Measurements from ENCODE around the gene VAPB.
"Not testable (repeated sequence)": the region's sequence is repeated elsewhere in the genome, so short reads cannot be mapped to it uniquely, and the experiment has no call there.

VAPB gene, protein sequence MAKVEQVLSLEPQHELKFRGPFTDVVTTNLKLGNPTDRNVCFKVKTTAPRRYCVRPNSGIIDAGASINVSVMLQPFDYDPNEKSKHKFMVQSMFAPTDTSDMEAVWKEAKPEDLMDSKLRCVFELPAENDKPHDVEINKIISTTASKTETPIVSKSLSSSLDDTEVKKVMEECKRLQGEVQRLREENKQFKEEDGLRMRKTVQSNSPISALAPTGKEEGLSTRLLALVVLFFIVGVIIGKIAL

DNA sequence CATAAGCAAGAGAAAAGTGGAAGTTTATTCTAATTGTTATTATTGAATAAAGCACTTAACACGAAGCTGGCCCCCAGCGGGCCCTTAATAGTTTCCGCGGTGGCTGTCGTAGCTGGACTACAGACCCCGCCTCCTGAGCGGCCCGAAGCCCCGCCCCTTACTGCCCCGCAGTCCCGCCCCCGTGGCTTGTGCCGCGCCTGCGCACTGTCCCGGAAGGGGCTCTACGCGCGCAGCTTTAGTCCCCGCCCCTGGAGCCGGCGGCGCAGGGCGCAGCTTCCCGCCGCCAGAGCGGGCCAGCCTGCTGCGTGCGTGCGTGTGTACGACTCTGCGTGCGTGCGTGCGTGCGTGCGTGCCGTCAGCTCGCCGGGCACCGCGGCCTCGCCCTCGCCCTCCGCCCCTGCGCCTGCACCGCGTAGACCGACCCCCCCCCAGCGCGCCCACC is at the start of gene VAPB:
TSS of gene VAPB (plus strand) at position 348 of the 442 bp plus-strand sequence. CDS start 231 bp downstream, outside the sequence.
- DNase-seq = peak; percentile 94

DNA sequence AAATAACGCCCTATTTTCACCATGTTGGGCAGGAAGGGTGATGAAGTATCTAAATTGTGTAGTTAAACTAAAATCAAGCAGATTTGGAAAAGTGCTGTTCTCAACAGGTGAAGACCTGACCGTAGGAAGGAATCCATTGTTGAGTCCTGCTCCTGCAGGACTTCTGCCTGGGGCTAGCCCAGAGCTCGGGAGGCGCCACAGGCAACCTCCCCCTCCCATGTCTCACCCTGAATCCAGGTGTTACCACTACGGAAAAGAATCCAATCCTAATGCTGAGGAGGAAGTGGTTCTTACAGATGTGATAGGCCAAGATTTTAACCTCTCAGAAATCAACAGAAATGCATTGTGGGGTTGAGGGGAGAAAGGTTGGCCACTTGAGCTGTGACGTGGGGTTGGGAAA is 49.3 kb upstream of the VAPB start:
- no peak for DNase-seq

DNA sequence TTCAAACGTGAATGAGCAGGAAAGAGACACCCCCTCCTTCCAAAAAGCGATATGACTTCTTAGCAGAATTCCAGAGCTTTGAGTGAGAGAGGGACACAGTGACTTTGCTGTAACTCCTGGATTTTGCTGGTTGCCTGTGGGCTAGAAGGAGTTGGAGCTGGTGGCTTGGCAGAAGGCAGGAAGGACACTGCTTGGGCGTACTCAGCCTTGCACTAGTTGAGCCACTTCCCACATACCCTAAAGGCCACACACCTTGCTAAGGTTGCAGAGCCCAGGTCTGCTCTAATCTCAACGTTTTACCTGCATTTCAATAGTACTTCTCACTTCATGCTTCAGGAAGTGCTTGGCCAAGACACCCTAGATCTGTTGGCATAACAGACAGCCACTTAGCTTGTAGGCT is 48.9 kb upstream of the VAPB start:
- no peak for DNase-seq

DNA sequence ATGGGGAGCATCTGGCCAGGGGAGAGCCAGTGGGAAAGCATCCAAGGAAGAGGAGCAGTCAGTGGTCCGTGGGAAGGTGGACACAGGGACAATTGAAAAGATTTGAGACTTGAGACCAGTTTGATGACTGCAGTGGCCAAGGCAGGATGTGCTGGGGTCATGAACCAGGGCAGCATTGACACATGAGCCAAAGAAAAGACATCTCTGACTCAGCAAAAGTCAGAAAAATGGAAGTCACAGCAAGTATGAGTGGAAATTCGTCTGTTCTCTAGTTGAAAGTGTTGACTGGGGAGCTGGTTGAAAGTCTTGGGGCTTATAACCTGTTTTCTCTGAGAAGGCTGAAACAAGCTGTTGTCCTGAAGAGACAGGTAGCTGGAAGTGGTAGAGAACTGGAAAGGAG is 48.2 kb upstream of the VAPB start:
- DNase-seq = no peak

DNA sequence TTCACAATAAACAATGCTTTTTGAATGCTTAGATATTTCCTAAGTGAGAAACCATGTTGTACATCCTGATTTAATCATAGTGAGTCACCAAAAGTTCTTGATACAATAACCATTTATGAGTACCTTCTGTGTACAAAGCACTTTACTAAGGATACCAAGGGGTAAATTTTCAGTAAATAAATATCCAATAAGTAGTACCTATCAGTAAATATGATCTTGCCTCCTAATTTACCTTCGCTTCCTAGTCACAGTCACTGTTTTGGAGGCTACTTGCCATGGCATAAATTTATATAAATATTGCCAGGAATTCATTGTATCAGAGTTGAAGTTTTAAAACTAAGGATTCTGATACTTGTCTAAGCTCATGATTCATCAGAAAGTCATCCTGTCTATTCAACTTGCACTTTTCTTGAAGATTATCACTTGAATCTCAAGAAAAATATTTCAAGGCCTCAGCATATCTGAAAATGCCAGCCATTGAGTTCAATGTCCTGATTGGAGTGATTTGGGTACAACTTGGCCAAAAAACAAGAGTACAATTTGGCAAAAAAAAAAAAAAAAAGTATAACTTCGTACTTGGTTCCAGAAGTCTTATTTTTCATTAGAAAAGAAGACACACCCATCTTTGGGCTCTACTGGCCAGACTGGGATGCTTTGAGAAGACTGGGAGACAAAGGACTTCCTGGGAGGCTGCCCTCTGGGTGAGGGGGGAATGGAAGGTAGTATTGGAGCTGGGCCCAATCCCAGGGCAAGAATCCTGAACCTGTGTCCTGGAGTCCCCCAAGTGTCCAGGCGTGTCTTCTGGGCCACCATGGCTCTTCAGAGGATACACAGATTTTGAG is 46.7 kb upstream of the VAPB start:
- DNase-seq = no peak

DNA sequence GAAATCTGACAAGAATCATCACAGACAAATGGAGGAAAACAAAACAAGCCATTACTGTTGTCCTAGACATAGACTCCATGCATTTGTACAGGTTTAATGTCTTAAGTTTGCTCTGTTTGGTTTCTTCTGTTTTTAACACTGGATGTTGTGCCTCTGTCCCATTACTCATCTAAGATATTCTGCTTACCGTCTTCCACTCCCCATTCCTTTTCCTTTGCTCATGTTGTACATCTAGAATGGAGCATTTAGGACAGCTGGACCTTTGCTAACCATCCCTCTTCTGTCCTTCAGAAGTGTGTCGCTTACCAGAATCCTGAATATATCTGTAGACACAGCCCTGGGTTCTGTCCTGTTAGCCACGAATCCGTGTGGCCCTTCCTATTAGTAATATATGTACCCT is 44.3 kb upstream of the VAPB start:
- no peak for DNase-seq

DNA sequence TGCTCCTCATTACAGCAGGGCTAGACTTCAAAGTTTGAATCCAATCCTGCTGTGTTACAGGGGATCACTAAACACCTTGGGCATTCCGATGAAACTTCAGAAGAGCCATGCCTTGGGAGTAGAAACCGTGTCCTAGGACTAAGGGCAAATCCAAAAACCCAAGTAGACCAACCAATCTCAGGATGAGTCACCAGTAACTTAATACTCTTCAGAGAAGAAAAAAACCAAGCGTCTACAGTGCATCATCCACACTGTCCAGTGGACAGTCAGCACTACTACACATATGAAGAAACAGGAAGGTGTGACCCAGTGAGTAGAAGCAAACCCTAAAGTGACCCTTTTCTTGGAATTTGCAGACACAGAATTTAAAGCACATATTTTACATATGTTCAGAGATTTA is 39.5 kb upstream of the VAPB start:
- DNase-seq = no peak

DNA sequence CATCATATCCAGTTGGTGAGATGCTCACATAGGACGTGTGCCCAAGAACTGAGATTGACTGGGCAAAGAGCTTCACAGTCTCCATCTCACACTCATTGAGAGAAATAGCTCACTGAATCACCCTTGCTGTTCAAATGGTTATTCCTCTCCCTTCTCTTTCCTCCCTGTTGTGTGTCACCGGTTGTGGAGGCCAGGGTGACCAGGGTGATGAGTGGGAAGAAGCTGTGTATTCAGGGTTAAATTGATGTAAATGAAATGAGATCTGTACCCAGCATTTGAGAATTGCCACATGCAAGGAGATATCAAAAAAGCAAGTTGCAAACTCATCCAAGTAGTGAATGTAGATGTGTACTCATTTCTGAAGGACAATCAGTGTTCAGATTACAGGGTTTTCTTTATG is 36.6 kb upstream of the VAPB start:
- no peak for DNase-seq

DNA sequence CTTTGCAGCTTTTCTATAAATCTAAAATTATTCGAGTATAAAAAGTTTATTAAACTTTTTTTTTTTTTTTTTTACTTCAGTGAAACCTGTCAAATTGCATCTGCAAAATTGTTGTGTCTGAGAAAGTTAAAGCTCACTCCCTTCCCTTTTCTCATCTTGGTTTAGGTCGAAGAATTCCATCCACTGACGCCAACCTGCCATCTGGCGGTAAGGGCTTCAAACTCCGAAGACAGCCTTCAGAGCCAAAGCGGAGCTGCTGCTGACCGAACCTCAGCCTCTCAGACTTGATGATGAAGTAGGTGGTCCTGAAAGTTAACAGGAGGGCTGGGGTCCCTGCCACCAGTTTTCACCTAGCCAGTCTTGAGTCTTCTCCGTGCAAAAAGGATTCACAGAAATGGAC is 29.6 kb upstream of the VAPB start:
- no peak for DNase-seq

DNA sequence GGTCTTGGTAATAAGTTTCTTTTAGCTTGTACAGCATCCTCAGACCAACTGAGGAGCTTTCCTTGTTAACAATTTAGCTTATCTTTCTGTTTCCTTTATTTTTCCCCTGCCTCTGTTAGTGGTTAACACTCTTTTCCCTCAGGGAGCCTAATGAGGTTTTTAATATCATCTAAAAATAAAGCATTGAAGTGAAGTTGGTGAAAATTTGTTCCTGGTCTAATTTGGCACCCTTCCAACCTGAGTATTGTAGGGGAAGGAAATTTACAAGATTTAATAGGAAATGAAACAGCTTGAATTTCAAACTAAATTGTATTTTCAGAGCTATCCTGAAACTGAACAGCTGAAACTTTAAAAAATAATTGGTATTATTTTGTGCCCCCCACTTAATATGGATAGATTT is 28.1 kb upstream of the VAPB start:
- no peak for DNase-seq

DNA sequence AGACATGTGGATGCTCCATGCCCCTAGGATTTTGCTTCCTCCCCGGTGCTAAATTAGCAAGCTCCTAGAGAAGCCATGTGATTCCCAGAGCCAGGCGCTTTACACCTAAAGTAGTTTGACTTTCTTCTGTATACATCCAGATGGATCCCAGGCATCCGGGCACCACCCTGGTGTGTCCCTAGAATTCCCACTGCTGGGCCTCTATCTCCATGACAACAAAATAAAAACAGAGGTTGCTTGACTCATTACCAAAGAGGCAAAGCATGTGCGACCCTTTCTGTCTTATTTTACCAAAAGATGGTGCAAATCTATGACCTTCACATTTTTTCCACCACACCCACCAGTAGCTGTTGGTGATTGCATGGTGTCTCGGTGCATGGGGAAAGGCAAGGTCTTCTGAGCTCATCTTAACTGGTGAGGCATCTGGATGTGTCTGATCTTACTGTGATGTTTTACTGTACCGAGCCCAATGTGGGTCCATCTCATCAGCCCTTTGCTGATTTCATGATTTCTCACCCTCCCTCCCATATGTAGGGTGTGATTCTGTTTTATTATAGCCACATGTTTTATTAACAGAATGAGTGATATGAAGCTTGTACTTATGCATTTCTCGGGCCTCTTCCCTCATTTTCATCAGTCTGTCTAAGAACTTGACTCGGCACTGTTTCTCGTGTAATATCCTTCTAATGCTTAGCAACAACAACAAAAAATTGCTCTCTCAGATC is 27.4 kb upstream of the VAPB start:
- no peak for DNase-seq

DNA sequence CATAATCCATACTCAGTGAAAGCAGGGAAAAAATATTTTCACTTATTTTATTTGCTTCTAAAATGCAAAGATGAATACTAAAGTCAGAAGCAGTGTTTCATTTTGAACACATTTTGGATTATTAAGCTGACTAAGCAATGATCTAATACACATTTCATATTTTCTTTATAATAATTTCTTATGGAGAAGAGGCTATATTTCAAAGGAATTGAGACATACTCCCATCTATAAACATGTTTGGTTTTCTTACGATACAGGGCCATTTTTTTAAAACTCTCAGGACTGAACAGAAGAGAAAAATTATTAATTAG is 26.9 kb upstream of the VAPB start:
- DNase-seq = no peak

DNA sequence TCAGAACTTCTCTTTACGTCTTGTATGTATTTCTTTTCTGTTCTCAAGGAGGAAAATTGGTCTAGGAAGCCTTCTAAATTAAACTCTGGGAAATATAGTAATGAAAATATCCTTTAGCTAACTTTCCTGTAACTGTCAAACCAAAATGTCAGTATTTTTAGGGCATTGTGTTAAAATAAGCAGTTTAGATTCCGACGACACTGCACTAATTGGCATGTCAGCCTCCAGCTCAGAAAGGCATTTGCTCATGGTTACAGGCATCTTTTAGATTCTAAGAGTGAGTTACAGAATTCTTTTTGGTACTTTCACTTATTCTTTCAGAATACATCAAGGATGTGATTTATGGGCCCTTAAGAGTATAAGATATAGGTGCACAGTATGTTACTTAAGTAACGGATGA is 26.1 kb upstream of the VAPB start:
- no peak for DNase-seq

DNA sequence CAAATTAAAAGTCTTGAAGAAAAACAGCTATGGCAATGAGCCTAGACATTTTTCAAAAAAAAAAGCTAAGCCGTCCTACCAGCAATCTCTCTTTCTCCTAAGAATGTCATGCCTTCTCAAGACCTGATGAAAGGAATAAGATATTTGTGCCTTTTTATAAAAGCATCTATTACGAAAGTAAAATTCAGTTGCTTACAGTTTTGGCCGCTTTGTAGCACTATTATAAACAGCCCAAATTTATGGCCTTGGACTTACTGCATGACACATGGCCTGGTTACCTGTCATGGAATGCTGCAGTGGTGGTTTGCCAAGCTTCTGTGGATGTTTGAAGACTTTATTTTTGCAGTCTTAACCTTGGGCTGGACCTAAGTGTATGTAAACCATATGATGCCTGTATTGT is 22.2 kb upstream of the VAPB start:
- no peak for DNase-seq

DNA sequence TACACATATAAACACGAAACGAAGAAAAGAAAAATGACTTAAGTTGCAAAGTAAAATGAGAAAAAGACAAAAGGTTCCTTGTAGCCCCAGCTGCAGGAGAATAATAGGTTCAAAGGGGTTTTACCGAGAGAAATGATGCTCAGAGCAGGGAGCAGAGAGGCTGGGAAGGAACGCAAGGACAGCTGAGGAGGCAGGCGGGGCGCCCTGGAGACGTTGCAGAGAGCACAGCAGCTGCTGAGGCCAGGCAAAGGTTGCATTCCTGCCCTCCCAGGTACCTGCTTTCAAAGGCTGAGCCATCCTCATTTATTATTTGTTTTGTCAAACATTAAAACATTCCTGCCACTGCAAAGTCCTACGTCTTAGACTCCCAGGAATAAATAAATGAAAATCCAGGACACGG is 16.2 kb upstream of the VAPB start:
- DNase-seq = no peak

DNA sequence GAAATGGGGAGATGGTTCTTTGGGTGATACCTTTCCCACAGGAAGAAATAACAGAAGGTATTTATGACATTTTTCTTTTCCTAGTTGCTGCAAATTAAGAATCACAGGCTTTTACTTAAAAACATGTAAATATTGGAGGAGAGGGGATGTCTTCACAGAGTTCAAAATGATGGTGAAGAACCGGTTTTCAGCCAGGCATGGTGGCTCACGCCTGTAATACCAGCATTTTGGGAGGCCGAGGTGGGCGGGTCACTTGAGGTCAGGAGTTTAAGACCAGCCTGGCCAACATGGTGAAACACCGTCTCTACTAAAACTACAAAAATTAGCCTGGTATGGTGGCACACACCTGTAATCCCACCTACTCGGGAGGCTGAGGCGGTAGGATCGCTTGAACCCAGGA is 15.7 kb upstream of the VAPB start:
- DNase-seq = not testable (repeated sequence)

DNA sequence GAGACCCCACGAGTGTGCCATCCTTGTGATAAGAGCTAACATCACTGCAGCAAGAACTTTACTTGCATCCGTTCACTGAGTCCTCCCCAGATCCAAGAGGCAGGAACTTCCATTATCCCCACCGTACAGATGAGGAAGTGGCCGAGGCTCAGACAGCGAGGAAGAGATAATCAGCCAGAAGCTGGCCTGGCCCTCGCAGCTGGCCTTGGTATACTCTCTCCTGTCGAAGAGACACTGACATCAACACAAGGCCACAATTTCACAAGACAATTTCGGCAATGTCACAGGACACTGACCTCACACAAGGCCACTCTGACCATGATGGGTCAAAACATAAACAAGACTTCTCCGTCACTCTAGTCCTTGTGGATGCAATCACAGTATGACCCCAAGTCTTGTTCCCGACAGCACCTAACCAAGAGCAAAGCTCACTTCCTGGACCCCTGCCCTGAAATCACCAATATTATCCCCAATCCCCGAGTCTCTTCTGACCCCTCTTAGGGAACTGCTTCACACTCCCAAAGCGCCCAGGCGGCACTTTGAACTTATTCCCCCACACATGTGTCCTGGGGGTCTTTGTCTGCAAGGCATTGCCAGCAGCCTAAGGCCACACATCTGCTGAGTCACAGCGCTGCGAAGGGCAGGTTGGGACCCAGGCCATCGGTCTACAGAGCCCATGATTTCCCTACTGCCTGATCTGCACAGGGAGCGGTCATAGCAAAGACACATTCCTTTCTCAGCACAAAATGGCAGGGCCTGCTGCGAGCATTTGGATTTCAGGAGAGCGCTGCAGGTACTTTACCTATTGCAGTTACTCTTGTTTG is 14.8 kb upstream of the VAPB start:
- DNase-seq = no peak

DNA sequence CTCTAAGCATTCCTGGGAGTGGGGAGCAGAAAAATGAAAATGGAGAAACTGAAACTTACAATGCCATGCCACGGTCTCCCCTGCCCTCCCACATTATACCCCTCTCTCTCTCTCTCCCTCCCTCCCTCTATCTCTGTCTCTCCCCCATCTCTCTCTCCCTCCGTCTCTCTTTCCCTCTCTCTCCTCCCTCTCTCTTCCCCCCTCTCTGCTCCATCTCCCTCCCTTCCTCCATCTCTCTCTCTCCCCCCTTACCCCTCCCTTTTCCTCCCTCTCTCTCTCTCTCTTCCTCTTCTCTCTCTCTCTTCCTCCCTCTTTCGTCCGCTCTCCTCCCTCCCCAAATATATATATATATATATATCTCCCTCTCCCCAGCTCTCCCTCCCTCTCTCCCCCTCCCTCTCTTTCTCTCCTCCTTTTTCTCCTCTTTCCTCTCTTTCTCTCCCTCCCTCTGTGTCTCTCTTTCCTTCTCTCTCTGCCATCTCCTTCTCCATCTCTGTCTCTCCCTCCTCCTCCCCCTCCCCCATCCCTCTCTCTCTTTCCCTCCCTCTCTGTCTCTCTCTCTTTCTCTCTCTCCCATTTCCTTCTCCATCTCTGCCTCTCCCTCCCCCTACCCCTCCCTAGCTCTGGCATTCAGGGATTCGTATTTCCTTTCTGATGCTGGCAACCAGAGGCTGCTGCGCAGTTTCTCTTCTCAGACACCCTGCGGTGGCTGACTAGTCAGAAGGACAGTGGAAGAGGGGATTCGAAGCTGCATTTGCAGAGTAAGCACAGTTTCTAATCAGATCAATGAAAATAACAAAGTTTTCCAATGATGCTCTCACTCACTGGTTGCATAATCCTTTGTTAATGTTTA is 13.9 kb upstream of the VAPB start:
- DNase-seq = no peak

DNA sequence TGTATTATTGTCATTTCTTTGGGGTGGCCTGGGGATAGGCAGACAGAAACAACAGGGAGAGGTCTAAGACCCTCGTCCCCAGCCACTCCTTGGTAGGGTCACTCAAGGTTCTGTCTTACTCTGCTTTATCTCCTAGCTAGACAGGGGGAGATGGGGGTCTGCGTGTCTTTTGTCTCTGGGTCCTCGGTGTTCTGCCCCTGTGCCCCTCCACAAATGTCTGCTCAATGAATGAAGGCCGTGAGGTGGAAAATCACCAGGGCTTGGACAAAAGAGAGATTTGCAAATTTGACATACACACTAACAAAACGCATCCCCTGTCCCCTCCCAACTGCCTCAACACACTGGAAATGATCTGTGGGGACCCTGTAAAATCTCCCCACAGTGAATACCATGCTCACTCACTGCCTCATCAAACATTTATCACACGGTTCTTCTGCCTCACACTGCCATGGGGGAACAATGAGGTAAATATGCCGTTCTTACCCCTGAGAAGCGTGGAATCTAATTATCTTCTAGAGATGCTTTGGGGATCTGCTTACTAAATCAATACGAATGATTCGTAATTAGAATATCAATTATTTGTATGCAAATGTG is 13.2 kb upstream of the VAPB start:
- DNase-seq = no peak

DNA sequence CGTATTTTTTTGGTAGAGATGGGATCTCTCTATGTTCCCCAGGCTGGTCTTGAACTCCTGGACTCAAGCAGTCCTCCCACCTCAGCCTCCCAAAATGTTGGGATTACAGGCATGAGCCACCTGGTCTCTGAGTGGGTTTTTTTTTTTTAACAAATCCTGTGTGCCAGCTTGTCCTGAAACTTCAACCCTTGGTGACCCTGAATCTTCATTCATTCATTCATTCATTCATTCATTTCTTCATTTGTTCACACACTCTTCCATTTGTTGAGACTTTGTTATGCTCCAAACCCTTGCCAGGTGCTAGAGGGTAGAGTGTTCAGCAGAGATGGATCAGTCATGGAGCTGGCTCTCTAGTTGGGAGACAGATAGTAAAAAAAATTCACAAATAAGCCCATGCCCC is 12.0 kb upstream of the VAPB start:
- no peak for DNase-seq

DNA sequence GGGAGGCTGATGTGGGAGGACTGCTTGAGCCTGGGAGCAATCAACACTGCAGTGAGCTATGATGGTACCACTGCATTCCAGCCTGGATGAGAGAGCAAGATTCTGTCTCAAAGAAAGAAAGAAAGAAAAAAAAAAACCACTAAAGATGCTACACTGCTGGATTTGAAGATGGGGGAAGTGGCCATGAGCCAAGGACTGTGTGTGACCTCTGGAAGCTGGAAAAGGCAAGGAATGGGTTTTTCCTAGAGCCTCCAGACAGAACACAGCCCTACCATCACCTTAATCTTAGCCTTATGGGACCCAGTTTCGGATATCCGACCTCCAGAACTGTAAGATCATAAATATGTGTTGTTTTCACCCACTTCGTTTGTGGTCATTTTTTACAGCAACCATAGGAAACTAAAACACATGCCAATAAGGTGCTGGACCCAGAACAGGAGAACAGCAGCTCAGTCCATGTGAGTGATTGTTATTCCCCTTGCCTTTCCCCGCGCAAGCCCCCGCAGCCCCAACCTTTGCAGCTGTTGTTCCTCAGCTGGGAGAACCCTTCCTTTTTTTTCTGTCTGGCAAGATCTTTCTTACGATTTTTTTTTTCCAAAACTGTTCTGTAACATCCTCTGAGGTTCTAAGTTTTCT is 11.1 kb upstream of the VAPB start:
- no peak for DNase-seq

Data from NK-92 treated with Interleukin-12 subunit alpha and Interleukin-12 subunit beta, amount 100 ng/mL, for 24 hours (cell line).